Astrocyte (in vitro differentiated cells and primary cell): ENCODE data around the gene MAST2. TPM values are rescaled to one million over a fixed set of nuclear protein-coding genes. Genes with fewer than 3 reads are reported as not detected.
"Not testable (repeated sequence)": the region's sequence is repeated elsewhere in the genome, so short reads cannot be mapped to it uniquely, and the experiment has no call there.

Source experiments
- DNase-seq: peaks from one replicate; pipeline ENCODE4 v3.0.0-alpha.2; 2010; ENCODE audit warnings: low read depth
- FAIRE-seq: peaks from 2 replicates; lab custom pipeline; 2011; peaks lifted over from hg19 to GRCh38; lab: Jason Lieb, UNC
- H2AFZ ChIP-seq: 2 replicates; pipeline ENCODE4 v1.6.0; 2012; ENCODE audit warnings: low read depth, low read length, inconsistent platforms
- H3K27ac ChIP-seq: 2 replicates; pipeline ENCODE4 v1.5.1; 2011; ENCODE audit warnings: low read depth, low read length, inconsistent platforms
- H3K27me3 ChIP-seq: 2 replicates; pipeline ENCODE4 v1.6.0; 2011; ENCODE audit warnings: low read length, inconsistent platforms; ENCODE audit not compliant: insufficient read depth
- H3K36me3 ChIP-seq: 2 replicates; pipeline ENCODE4 v1.5.1; 2011; ENCODE audit warnings: low read length, inconsistent platforms; ENCODE audit not compliant: insufficient read depth
- H3K4me1 ChIP-seq: 2 replicates; pipeline ENCODE4 v1.5.1; 2011; ENCODE audit warnings: low read length, inconsistent platforms; ENCODE audit not compliant: insufficient read depth
- H3K4me2 ChIP-seq: 2 replicates; pipeline ENCODE4 v1.6.0; 2012; ENCODE audit warnings: low read length, inconsistent platforms
- H3K4me3 ChIP-seq: 2 replicates; pipeline ENCODE4 v1.5.1; 2011; ENCODE audit warnings: low read depth, mild to moderate bottlenecking, low read length, inconsistent platforms; ENCODE audit not compliant: insufficient read depth
- H3K79me2 ChIP-seq: 2 replicates; pipeline ENCODE4 v1.6.0; 2012; ENCODE audit warnings: mild to moderate bottlenecking, low read length, inconsistent platforms; ENCODE audit not compliant: insufficient read depth
- H3K9ac ChIP-seq: 2 replicates; pipeline ENCODE4 v1.6.0; 2012; ENCODE audit warnings: mild to moderate bottlenecking, low read length, inconsistent platforms
- H3K9me3 ChIP-seq: 2 replicates; pipeline ENCODE4 v1.5.1; 2012; ENCODE audit warnings: low read depth, mild to moderate bottlenecking, low read length, inconsistent platforms; ENCODE audit not compliant: insufficient read depth
- H4K20me1 ChIP-seq: 2 replicates; pipeline ENCODE4 v1.6.0; 2012; ENCODE audit warnings: low read length, inconsistent platforms; ENCODE audit not compliant: insufficient read depth
- H3K27ac Mint-ChIP-seq: one replicate; pipeline ENCODE4 v1.8.0; 2021; ENCODE audit warnings: mild to moderate bottlenecking, mixed read lengths; ENCODE audit not compliant: unreplicated experiment
- H3K27me3 Mint-ChIP-seq: one replicate; pipeline ENCODE4 v1.8.0; 2021; ENCODE audit warnings: low read depth, mixed read lengths; ENCODE audit not compliant: unreplicated experiment
- H3K36me3 Mint-ChIP-seq: one replicate; pipeline ENCODE4 v1.8.0; 2021; ENCODE audit warnings: low read depth, mixed read lengths; ENCODE audit not compliant: unreplicated experiment
- H3K4me1 Mint-ChIP-seq: one replicate; pipeline ENCODE4 v1.8.0; 2021; ENCODE audit warnings: low read depth, mixed read lengths; ENCODE audit not compliant: unreplicated experiment
- H3K4me3 Mint-ChIP-seq: one replicate; pipeline ENCODE4 v1.8.0; 2021; ENCODE audit warnings: mild to moderate bottlenecking, moderate library complexity, mixed read lengths; ENCODE audit not compliant: unreplicated experiment
- H3K9me3 Mint-ChIP-seq: one replicate; pipeline ENCODE4 v1.8.0; 2021; ENCODE audit warnings: mild to moderate bottlenecking, mixed read lengths; ENCODE audit not compliant: unreplicated experiment
- EZH2 ChIP-seq: IDR thresholded peaks from 2 replicates; pipeline ENCODE4 v1.6.1; 2012; ENCODE audit warnings: mild to moderate bottlenecking, low read length, inconsistent platforms; ENCODE audit not compliant: insufficient read depth
- total RNA-seq: library from RNA; stranded (reverse); gene quantifications from 2 replicates; pipeline ENCODE4 v1.2.1, GENCODE V29; 2021
- TF ChIP-seq, protein P1 (sequence below): IDR thresholded peaks from 2 replicates; pipeline ENCODE4 v1.5.1; 2011; ENCODE audit warnings: low read depth, mild to moderate bottlenecking, inconsistent platforms, low read length, moderate library complexity; ENCODE audit not compliant: insufficient read depth

Gene MAST2
- total RNA-seq, 1 donor from 2014 or later: 41.0 TPM

DNA sequence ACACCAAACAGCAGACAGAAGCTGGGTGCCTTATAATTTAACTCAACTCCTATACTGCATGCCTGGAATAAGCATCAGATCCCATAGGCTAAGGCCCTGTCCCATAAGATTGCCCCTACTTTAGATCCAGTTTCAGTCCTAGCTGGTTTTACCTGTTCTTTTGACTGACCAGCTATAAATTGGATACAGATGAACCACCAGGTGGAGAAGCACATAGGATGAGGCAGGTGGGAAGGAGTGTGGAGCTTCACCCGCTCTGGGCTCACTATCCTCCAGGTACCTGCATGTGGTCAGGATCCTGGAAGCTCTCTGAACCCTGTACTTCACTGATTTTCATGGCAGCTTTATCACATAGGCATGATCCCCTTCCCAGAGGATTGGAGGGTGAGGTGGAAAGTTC is 51.3 kb downstream of the MAST2 start:
- Mint-ChIP-seq H3K4me3 (no peak overlapping the region), H3K4me1 (no peaks in the 10 kb centered on the region), H3K36me3 (peaks cover 9% of the 10 kb centered on the region), H3K9me3 (peaks cover 10% of the 10 kb centered on the region), H3K27me3 (no peaks in the 10 kb centered on the region), H3K27ac (no peak overlapping the region)
- H3K9ac ChIP-seq: no peak overlapping the region
- H3K4me3 ChIP-seq: no peak overlapping the region
- no peaks in the 10 kb centered on the region for H3K4me1 ChIP-seq
- TF ChIP-seq EZH2: no peak
- TF ChIP-seq, protein P1, sequence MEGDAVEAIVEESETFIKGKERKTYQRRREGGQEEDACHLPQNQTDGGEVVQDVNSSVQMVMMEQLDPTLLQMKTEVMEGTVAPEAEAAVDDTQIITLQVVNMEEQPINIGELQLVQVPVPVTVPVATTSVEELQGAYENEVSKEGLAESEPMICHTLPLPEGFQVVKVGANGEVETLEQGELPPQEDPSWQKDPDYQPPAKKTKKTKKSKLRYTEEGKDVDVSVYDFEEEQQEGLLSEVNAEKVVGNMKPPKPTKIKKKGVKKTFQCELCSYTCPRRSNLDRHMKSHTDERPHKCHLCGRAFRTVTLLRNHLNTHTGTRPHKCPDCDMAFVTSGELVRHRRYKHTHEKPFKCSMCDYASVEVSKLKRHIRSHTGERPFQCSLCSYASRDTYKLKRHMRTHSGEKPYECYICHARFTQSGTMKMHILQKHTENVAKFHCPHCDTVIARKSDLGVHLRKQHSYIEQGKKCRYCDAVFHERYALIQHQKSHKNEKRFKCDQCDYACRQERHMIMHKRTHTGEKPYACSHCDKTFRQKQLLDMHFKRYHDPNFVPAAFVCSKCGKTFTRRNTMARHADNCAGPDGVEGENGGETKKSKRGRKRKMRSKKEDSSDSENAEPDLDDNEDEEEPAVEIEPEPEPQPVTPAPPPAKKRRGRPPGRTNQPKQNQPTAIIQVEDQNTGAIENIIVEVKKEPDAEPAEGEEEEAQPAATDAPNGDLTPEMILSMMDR: no peak
- peaks cover 24% of the 10 kb centered on the region for H4K20me1 ChIP-seq
- peaks cover 61% of the 10 kb centered on the region for H3K79me2 ChIP-seq
- no peak overlapping the region for H3K27ac ChIP-seq
- no peak for FAIRE-seq
- DNase-seq: no peak
- no peaks in the 10 kb centered on the region for H3K27me3 ChIP-seq
- H3K36me3 ChIP-seq: no peaks in the 10 kb centered on the region
- H3K4me2 ChIP-seq: no peak overlapping the region
- H2AFZ ChIP-seq: no peak overlapping the region
- no peaks in the 10 kb centered on the region for H3K9me3 ChIP-seq

DNA sequence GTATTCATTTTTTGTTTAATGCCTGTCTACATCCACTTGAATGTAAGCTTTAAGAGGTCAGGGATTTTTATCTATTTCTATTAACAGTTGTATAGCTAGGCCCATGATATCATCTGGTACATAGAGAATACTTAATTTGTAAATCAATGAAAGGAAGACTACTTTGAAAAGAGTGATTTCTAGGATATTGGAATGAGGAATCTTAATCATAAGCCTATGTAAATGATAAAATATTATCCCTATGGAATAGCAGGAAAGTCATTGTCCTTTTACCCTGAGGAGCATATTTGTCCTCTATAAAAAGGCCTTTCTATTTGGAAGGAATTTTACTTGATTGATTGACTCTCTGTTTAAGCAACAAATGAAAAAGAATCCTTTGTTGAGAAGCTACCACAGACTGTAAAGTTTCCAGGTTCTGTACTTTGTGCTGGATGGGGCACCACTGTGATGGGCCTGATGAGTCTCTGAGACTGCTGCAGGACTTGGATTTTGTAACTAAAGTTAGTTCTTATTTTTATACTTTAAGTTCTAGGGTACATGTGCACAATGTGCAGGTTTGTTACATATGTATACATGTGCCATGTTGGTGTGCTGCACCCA is 53.8 kb downstream of the MAST2 start:
- Histone ChIP-seq H3K9ac (no peak overlapping the region), H3K4me2 (no peak overlapping the region), H3K4me1 (no peaks in the 10 kb centered on the region), H3K9me3 (no peaks in the 10 kb centered on the region), H2AFZ (no peak overlapping the region), H3K27ac (no peak overlapping the region), H3K27me3 (no peaks in the 10 kb centered on the region), H3K79me2 (peaks cover 51% of the 10 kb centered on the region), H4K20me1 (peaks cover 17% of the 10 kb centered on the region), H3K36me3 (no peaks in the 10 kb centered on the region), H3K4me3 (no peak overlapping the region)
- Mint-ChIP-seq H3K27ac (no peak overlapping the region), H3K9me3 (peaks cover 6% of the 10 kb centered on the region), H3K4me1 (no peaks in the 10 kb centered on the region), H3K36me3 (peaks cover 5% of the 10 kb centered on the region), H3K4me3 (no peak overlapping the region), H3K27me3 (no peaks in the 10 kb centered on the region)
- no peak for TF ChIP-seq EZH2
- TF ChIP-seq, protein P1: no peak
- DNase-seq: no peak
- no peak for FAIRE-seq

DNA sequence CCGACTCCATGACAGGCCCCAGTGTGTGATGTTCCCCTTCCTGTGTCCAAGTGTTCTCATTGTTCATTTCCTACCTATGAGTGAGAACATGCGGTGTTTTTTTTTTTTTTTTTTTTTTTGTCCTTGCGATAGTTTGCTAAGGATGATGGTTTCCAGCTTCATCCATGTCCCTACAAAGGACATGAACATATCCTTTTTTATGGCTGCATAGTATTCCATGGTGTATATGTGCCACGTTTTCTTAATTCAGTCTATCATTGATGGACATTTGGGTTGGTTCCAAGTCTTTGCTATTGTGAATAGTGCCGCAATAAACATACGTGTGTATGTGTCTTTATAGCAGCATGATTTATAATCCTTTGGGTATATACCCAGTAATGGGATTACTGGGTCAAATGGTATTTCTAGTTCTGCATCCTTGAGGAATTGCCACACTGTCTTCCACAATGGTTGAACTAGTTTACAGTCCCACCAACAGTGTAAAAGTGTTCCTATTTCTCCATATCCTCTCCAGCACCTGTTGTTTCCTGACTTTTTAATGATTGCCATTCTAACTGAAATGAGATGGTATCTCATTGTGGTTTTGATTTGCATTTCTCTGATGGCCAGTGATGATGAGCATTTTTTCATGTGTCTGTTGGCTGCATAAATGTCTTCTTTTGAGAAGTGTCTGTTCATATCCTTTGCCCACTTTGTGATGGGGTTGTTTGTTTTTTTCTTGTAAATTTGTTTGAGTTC is 54.5 kb downstream of the MAST2 start:
- H3K27ac ChIP-seq: not testable (repeated sequence)

More for the DNA sequence above, 54.5 kb downstream of the MAST2 start:
- not testable (repeated sequence) for H3K4me2 ChIP-seq, H3K4me1 ChIP-seq, DNase-seq, H2AFZ ChIP-seq, H3K9me3 Mint-ChIP-seq, H3K27me3 Mint-ChIP-seq, H3K4me3 Mint-ChIP-seq, H3K4me1 Mint-ChIP-seq, FAIRE-seq, H3K27ac Mint-ChIP-seq, H3K9ac ChIP-seq, H3K36me3 ChIP-seq, H3K4me3 ChIP-seq, H3K9me3 ChIP-seq, H3K36me3 Mint-ChIP-seq, H3K27me3 ChIP-seq
- H4K20me1 ChIP-seq: peaks cover 17% of the 10 kb centered on the region
- peaks cover 53% of the 10 kb centered on the region for H3K79me2 ChIP-seq
